ENCODE data around the gene ABHD2.
"Not testable (repeated sequence)": the region's sequence is repeated elsewhere in the genome, so short reads cannot be mapped to it uniquely, and the experiment has no call there.

ABHD2 gene

GRCh38 chr15:89131731-89132130 is 43.5 kb downstream of the ABHD2 start:
- POLR2A ChIA-PET, result no interaction called here
- TF ChIP-seq CTCF (IDR thresholded peaks at IDR 0.05; ENCODE audit: insufficient read depth, low read length, missing control alignments), result no peak
- no peak overlapping the region for H3K4me3 ChIP-seq (ENCODE audit: low read depth, low read length)
- DNase-seq (ENCODE audit: low read depth, low spot score), result no peak
- CTCF ChIA-PET, result interaction anchor here (0.9 to 9.4 kb wide), 7 partner anchors 9 to 75 kb away, joined by 3 to 122 read pairs (median 5); no protein-coding TSS in a partner anchor

- TF ChIP-seq CTCF (IDR thresholded peaks at IDR 0.05; ENCODE audit: insufficient read depth, low read length, missing control alignments), result no peak
- no peak for DNase-seq (ENCODE audit: low read depth, low spot score)
- ChIA-PET POLR2A (no interaction called here), CTCF (interaction anchor here (0.8 to 9.4 kb wide), 10 partner anchors 8 to 228 kb away, joined by 3 to 122 read pairs (median 4); no protein-coding TSS in a partner anchor)
- no peak overlapping the region for H3K4me3 ChIP-seq (ENCODE audit: low read depth, low read length)
Measured at GRCh38 chr15:89132611-89133507, 44.6 kb downstream of the ABHD2 start.

GRCh38 chr15:89135387-89136077 is 47.3 kb downstream of the ABHD2 start:
- CTCF ChIA-PET; DNase-seq (ENCODE audit: low read depth, low spot score); POLR2A ChIA-PET; H3K4me3 ChIP-seq (ENCODE audit: low read depth, low read length): not testable (repeated sequence)

GRCh38 chr15:89136078-89136806 is 48.0 kb downstream of the ABHD2 start:
- H3K4me3 ChIP-seq (ENCODE audit: low read depth, low read length), result no peak overlapping the region
- ChIA-PET CTCF (interaction anchor here (1.0 to 7.3 kb wide), 2 partner anchors 41 to 78 kb away, joined by 3 to 40 read pairs; no protein-coding TSS in a partner anchor), POLR2A (no interaction called here)
- DNase-seq (ENCODE audit: low read depth, low spot score), result no peak
- no peak for TF ChIP-seq CTCF (IDR thresholded peaks at IDR 0.05; ENCODE audit: insufficient read depth, low read length, missing control alignments)

- POLR2A ChIA-PET, result no interaction called here
- no peak overlapping the region for H3K4me3 ChIP-seq (ENCODE audit: low read depth, low read length)
- CTCF ChIA-PET, result interaction anchor here (1.0 to 7.3 kb wide), 4 partner anchors 7 to 79 kb away, joined by 3 to 75 read pairs (median 24); no protein-coding TSS in a partner anchor
- no peak for TF ChIP-seq CTCF (IDR thresholded peaks at IDR 0.05; ENCODE audit: insufficient read depth, low read length, missing control alignments)
- DNase-seq (ENCODE audit: low read depth, low spot score), result no peak
Measured at GRCh38 chr15:89136818-89137772, 48.8 kb downstream of the ABHD2 start.

GRCh38 chr15:89137926-89138325 is 49.7 kb downstream of the ABHD2 start:
- ChIA-PET POLR2A (no interaction called here), CTCF (interaction anchor here (0.9 to 7.3 kb wide), 8 partner anchors 8 to 235 kb away, joined by 3 to 75 read pairs (median 3); no protein-coding TSS in a partner anchor)
- no peak for TF ChIP-seq CTCF (IDR thresholded peaks at IDR 0.05; ENCODE audit: insufficient read depth, low read length, missing control alignments)
- H3K4me3 ChIP-seq (ENCODE audit: low read depth, low read length), result no peak overlapping the region
- DNase-seq (ENCODE audit: low read depth, low spot score), result no peak

All from AG04449 (cell line).